Fibroblast of lung (primary cell): Measurements from ENCODE around the gene RPTN.

Source experiments
- EZH2 ChIP-seq: IDR thresholded peaks from 2 replicates; pipeline ENCODE4 v1.5.1; 2012; ENCODE audit warnings: low read length, control low read depth, mild to moderate bottlenecking; ENCODE audit errors: missing control alignments
- TF ChIP-seq, protein P1 (sequence below), 2 donors: IDR thresholded peaks in 1 of 2; conservative IDR thresholded peaks in 1 of 2; 1 replicate in 1 of 2; 2 replicates in 1 of 2; pipeline ENCODE4 v1.5.1; 2011 to 2012; ENCODE audit warnings: low read length in 2 of 2, control low read depth in 1 of 2, inconsistent platforms in 1 of 2, low read depth in 1 of 2, mild to moderate bottlenecking in 1 of 2

- TF ChIP-seq, protein P1, sequence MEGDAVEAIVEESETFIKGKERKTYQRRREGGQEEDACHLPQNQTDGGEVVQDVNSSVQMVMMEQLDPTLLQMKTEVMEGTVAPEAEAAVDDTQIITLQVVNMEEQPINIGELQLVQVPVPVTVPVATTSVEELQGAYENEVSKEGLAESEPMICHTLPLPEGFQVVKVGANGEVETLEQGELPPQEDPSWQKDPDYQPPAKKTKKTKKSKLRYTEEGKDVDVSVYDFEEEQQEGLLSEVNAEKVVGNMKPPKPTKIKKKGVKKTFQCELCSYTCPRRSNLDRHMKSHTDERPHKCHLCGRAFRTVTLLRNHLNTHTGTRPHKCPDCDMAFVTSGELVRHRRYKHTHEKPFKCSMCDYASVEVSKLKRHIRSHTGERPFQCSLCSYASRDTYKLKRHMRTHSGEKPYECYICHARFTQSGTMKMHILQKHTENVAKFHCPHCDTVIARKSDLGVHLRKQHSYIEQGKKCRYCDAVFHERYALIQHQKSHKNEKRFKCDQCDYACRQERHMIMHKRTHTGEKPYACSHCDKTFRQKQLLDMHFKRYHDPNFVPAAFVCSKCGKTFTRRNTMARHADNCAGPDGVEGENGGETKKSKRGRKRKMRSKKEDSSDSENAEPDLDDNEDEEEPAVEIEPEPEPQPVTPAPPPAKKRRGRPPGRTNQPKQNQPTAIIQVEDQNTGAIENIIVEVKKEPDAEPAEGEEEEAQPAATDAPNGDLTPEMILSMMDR (conservative IDR thresholded peaks at IDR 0.05 in 1 of 2, IDR thresholded peaks at IDR 0.05 in 1 of 2; ENCODE audit: low read depth in 1 of 2, low read length in 2 of 2), result no peak
- no peak for TF ChIP-seq EZH2
Measured at GRCh38 chr1:152110365-152110859, 48.6 kb downstream of the RPTN start.
